WTC11 (cell line): ENCODE results near the gene LANCL2. TPM values are rescaled to one million over a fixed set of nuclear protein-coding genes. Genes with fewer than 3 reads are reported as not detected.

Experiments used
- ATAC-seq: fragments of 200-7000 bp; cut with Tn5 transposase; 2 replicates; pipeline ENCODE4 v1.10.0; 2021; ENCODE audit warnings: mild to moderate bottlenecking, moderate library complexity
- CTCF ChIA-PET: fragments of 300-600 bp; sonication (Branson Sonifier 250); formaldehyde crosslinking; loops from one replicate; lab custom pipeline; 2021; ENCODE audit warnings: antibody characterized with exemption; lab: Charles Lee
- POLR2A ChIA-PET: fragments of 350-600 bp; sonication (Branson Sonifier 250); formaldehyde crosslinking; loops from one replicate; lab custom pipeline; 2021; ENCODE audit warnings: antibody characterized with exemption; lab: Charles Lee
- DNase-seq: peaks from one replicate; pipeline ENCODE4 v3.0.0; 2021; ENCODE audit warnings: low spot score
- H3K27ac Mint-ChIP-seq: 2 replicates; pipeline ENCODE4 v1.8.0; 2021; ENCODE audit warnings: mixed read lengths
- H3K27me3 Mint-ChIP-seq: 2 replicates; pipeline ENCODE4 v1.8.0; 2021; ENCODE audit warnings: low read depth, mild to moderate bottlenecking, moderate library complexity, mixed read lengths
- H3K36me3 Mint-ChIP-seq: 2 replicates; pipeline ENCODE4 v1.8.0; 2021; ENCODE audit warnings: mixed read lengths
- H3K4me1 Mint-ChIP-seq: 2 replicates; pipeline ENCODE4 v1.8.0; 2022; ENCODE audit warnings: mixed read lengths
- H3K4me3 Mint-ChIP-seq: 2 replicates; pipeline ENCODE4 v1.8.0; 2021; ENCODE audit warnings: mild to moderate bottlenecking, moderate library complexity, mixed read lengths
- H3K9me3 Mint-ChIP-seq: 2 replicates; pipeline ENCODE4 v1.8.0; 2021; ENCODE audit warnings: mixed read lengths
- CREB1 ChIP-seq: sonication (generic); formaldehyde crosslinking; IDR thresholded peaks from 2 replicates; pipeline ENCODE4 v1.8.0; 2023; ENCODE audit warnings: mild to moderate bottlenecking, missing genetic modification reagents
- ETV6 ChIP-seq: sonication (generic); formaldehyde crosslinking; IDR thresholded peaks from 2 replicates; pipeline ENCODE4 v1.8.1; 2022; ENCODE audit warnings: mild to moderate bottlenecking, missing genetic modification reagents
- FOXK1 ChIP-seq: sonication (generic); formaldehyde crosslinking; IDR thresholded peaks from 2 replicates; pipeline ENCODE4 v1.8.0; 2022; ENCODE audit warnings: mild to moderate bottlenecking, moderate library complexity, missing genetic modification reagents
- GTF2I ChIP-seq: fragments of 250-450 bp; sonication (Bioruptor Pico); conservative IDR thresholded peaks from 2 replicates; pipeline ENCODE4 v1.4.0; 2021; ENCODE audit warnings: mild to moderate bottlenecking
- HMGA2 ChIP-seq: fragments of 250-450 bp; sonication (Bioruptor Pico); IDR thresholded peaks from 2 replicates; pipeline ENCODE4 v1.4.0; 2021; ENCODE audit warnings: mild to moderate bottlenecking, moderate library complexity
- MXD4 ChIP-seq: fragments of 250-450 bp; sonication (Bioruptor Pico); IDR thresholded peaks from 2 replicates; pipeline ENCODE4 v1.8.0; 2021; ENCODE audit warnings: mild to moderate bottlenecking, moderate library complexity, borderline replicate concordance
- MYBL2 ChIP-seq: sonication (generic); formaldehyde crosslinking; IDR thresholded peaks from 2 replicates; pipeline ENCODE4 v1.8.1; 2023; ENCODE audit warnings: mild to moderate bottlenecking, moderate library complexity, missing genetic modification reagents
- NFYB ChIP-seq: sonication (generic); formaldehyde crosslinking; conservative IDR thresholded peaks from 2 replicates; pipeline ENCODE4 v1.8.0; 2022; ENCODE audit warnings: low read depth, missing genetic modification reagents
- NR2C2 ChIP-seq: sonication (generic); formaldehyde crosslinking; IDR thresholded peaks from 2 replicates; pipeline ENCODE4 v1.8.0; 2022; ENCODE audit warnings: mild to moderate bottlenecking, missing genetic modification reagents
- RELA ChIP-seq: sonication (generic); formaldehyde crosslinking; IDR thresholded peaks from 2 replicates; pipeline ENCODE4 v1.8.1; 2022; ENCODE audit warnings: missing genetic modification reagents, mild to moderate bottlenecking, borderline replicate concordance
- SOX15 ChIP-seq: fragments of 250-450 bp; sonication (Bioruptor Pico); IDR thresholded peaks from 2 replicates; pipeline ENCODE4 v1.9.0; 2021; ENCODE audit warnings: mild to moderate bottlenecking
- TCF7 ChIP-seq: sonication (generic); formaldehyde crosslinking; IDR thresholded peaks from 2 replicates; pipeline ENCODE4 v1.8.0; 2022; ENCODE audit warnings: mild to moderate bottlenecking, low read depth, missing genetic modification reagents, moderate library complexity
- TEAD1 ChIP-seq: sonication (generic); formaldehyde crosslinking; IDR thresholded peaks from 2 replicates; pipeline ENCODE4 v1.8.0; 2022; ENCODE audit warnings: mild to moderate bottlenecking, missing genetic modification reagents
- ZNF396 ChIP-seq: fragments of 250-450 bp; sonication (Bioruptor Pico); IDR thresholded peaks from 2 replicates; pipeline ENCODE4 v1.8.0; 2021; ENCODE audit warnings: mild to moderate bottlenecking, moderate library complexity, borderline replicate concordance
- total RNA-seq: library from RNA; stranded (reverse); gene quantifications from 3 replicates; pipeline ENCODE4 v1.2.3, GENCODE V29; 2021
- TF ChIP-seq, protein P1 (sequence below): sonication (generic); formaldehyde crosslinking; IDR thresholded peaks from 2 replicates; pipeline ENCODE4 v1.8.1; 2022; ENCODE audit warnings: low read depth, missing genetic modification reagents, borderline replicate concordance
- TF ChIP-seq, protein P2 (sequence below): fragments of 250-450 bp; sonication (Bioruptor Pico); IDR thresholded peaks from 2 replicates; pipeline ENCODE4 v1.9.0; 2021; ENCODE audit warnings: mild to moderate bottlenecking
- TF ChIP-seq, protein P3 (sequence below): fragments of 250-450 bp; sonication (Bioruptor Pico); IDR thresholded peaks from 2 replicates; pipeline ENCODE4 v1.8.0; 2021; ENCODE audit warnings: mild to moderate bottlenecking
- TF ChIP-seq, protein P4 (sequence below): sonication (generic); formaldehyde crosslinking; IDR thresholded peaks from 2 replicates; pipeline ENCODE4 v1.8.1; 2023; ENCODE audit warnings: mild to moderate bottlenecking, missing genetic modification reagents, moderate library complexity
- TF ChIP-seq, protein P5 (sequence below): fragments of 250-450 bp; sonication (Bioruptor Pico); IDR thresholded peaks from 2 replicates; pipeline ENCODE4 v1.9.0; 2021; ENCODE audit warnings: mild to moderate bottlenecking
- TF ChIP-seq, protein P6 (sequence below): sonication (generic); formaldehyde crosslinking; IDR thresholded peaks from 2 replicates; pipeline ENCODE4 v1.8.1; 2023; ENCODE audit warnings: mild to moderate bottlenecking, missing genetic modification reagents, borderline replicate concordance

LANCL2 gene
- total RNA-seq, 1 experiment from 2014 or later = 13.2 TPM

DNA sequence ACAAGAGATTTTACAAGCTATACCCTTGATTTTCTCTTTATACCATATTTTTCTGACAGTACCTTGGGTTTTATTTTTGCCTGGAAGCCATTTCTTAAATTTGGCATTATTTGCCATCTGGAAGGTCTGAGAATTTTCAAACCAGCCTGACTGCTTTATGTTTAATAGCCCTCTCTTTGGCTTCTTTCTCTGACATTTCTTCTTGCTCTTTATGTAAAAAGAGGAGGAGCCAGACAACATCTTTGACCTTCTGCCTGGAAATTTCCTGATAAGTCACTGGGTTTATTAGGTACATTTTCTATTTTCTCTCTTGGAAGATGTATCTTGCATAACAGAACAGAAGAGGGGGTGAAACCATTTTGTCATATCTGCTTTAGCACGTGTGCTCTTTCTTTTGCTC, 79.6 kb downstream of the LANCL2 start:
- CTCF ChIA-PET = no interaction called here
- DNase-seq (no peak), ATAC-seq (no peak)

DNA sequence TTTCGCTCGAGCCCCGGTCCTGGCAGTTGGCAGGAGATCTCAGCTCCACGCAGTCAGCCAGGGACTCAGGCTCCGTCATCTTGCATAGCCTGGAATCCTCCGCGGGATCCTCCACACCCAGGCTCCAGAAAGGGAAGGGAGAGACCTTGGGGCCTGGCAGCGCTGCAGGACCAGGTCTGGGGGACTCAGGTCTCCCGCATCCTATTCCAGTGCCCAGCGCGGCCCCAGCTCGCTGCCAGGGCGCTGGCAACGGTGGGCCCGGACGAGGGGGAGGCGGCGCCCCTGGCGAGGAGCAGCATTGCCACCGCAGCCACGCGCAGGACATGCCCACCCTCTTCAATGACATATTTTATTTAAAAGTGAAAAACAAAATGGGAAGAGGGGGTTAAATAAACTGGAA, 83.4 kb downstream of the LANCL2 start:
- H3K36me3 Mint-ChIP-seq = no peaks in the 10 kb centered on the region
- H3K27me3 Mint-ChIP-seq = no peaks in the 10 kb centered on the region; the same call in 1 of the 2 replicates
- H3K4me1 Mint-ChIP-seq = no peaks in the 10 kb centered on the region
- DNase-seq (no peak), ATAC-seq (no peak)
- H3K27ac Mint-ChIP-seq = no peak overlapping the region
- no peak overlapping the region for H3K4me3 Mint-ChIP-seq
- H3K9me3 Mint-ChIP-seq = no peaks in the 10 kb centered on the region
- TF ChIP-seq, protein P1, sequence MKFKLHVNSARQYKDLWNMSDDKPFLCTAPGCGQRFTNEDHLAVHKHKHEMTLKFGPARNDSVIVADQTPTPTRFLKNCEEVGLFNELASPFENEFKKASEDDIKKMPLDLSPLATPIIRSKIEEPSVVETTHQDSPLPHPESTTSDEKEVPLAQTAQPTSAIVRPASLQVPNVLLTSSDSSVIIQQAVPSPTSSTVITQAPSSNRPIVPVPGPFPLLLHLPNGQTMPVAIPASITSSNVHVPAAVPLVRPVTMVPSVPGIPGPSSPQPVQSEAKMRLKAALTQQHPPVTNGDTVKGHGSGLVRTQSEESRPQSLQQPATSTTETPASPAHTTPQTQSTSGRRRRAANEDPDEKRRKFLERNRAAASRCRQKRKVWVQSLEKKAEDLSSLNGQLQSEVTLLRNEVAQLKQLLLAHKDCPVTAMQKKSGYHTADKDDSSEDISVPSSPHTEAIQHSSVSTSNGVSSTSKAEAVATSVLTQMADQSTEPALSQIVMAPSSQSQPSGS (CRISPR knock-in tag) = no peak
- TF ChIP-seq TCF7 (CRISPR knock-in tag) (no peak), HMGA2 (CRISPR knock-in tag) (no peak), MXD4 (CRISPR knock-in tag) (no peak), TEAD1 (CRISPR knock-in tag) (no peak), NFYB (no peak), SOX15 (no peak)
- TF ChIP-seq, protein P2, sequence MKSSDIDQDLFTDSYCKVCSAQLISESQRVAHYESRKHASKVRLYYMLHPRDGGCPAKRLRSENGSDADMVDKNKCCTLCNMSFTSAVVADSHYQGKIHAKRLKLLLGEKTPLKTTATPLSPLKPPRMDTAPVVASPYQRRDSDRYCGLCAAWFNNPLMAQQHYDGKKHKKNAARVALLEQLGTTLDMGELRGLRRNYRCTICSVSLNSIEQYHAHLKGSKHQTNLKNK (CRISPR knock-in tag) = no peak
- TF ChIP-seq, protein P3, sequence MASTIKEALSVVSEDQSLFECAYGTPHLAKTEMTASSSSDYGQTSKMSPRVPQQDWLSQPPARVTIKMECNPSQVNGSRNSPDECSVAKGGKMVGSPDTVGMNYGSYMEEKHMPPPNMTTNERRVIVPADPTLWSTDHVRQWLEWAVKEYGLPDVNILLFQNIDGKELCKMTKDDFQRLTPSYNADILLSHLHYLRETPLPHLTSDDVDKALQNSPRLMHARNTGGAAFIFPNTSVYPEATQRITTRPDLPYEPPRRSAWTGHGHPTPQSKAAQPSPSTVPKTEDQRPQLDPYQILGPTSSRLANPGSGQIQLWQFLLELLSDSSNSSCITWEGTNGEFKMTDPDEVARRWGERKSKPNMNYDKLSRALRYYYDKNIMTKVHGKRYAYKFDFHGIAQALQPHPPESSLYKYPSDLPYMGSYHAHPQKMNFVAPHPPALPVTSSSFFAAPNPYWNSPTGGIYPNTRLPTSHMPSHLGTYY = no peak
- POLR2A ChIA-PET = no interaction called here
- CTCF ChIA-PET = no interaction called here

More for the DNA sequence above, 79.6 kb downstream of the LANCL2 start:
- POLR2A ChIA-PET = no interaction called here
- no peaks in the 10 kb centered on the region for H3K4me1 Mint-ChIP-seq
- no peak overlapping the region for H3K27ac Mint-ChIP-seq
- TF ChIP-seq NFYB = no peak
- TF ChIP-seq, protein P4, sequence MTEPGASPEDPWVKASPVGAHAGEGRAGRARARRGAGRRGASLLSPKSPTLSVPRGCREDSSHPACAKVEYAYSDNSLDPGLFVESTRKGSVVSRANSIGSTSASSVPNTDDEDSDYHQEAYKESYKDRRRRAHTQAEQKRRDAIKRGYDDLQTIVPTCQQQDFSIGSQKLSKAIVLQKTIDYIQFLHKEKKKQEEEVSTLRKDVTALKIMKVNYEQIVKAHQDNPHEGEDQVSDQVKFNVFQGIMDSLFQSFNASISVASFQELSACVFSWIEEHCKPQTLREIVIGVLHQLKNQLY (CRISPR knock-in tag) = no peak
- TF ChIP-seq ZNF396 (CRISPR knock-in tag) = no peak
- TF ChIP-seq GTF2I (CRISPR knock-in tag) = no peak
- TF ChIP-seq, protein P5, sequence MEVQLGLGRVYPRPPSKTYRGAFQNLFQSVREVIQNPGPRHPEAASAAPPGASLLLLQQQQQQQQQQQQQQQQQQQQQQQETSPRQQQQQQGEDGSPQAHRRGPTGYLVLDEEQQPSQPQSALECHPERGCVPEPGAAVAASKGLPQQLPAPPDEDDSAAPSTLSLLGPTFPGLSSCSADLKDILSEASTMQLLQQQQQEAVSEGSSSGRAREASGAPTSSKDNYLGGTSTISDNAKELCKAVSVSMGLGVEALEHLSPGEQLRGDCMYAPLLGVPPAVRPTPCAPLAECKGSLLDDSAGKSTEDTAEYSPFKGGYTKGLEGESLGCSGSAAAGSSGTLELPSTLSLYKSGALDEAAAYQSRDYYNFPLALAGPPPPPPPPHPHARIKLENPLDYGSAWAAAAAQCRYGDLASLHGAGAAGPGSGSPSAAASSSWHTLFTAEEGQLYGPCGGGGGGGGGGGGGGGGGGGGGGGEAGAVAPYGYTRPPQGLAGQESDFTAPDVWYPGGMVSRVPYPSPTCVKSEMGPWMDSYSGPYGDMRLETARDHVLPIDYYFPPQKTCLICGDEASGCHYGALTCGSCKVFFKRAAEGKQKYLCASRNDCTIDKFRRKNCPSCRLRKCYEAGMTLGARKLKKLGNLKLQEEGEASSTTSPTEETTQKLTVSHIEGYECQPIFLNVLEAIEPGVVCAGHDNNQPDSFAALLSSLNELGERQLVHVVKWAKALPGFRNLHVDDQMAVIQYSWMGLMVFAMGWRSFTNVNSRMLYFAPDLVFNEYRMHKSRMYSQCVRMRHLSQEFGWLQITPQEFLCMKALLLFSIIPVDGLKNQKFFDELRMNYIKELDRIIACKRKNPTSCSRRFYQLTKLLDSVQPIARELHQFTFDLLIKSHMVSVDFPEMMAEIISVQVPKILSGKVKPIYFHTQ (CRISPR knock-in tag) = no peak
- TF ChIP-seq ETV6 (CRISPR knock-in tag) = no peak
- TF ChIP-seq, protein P6, sequence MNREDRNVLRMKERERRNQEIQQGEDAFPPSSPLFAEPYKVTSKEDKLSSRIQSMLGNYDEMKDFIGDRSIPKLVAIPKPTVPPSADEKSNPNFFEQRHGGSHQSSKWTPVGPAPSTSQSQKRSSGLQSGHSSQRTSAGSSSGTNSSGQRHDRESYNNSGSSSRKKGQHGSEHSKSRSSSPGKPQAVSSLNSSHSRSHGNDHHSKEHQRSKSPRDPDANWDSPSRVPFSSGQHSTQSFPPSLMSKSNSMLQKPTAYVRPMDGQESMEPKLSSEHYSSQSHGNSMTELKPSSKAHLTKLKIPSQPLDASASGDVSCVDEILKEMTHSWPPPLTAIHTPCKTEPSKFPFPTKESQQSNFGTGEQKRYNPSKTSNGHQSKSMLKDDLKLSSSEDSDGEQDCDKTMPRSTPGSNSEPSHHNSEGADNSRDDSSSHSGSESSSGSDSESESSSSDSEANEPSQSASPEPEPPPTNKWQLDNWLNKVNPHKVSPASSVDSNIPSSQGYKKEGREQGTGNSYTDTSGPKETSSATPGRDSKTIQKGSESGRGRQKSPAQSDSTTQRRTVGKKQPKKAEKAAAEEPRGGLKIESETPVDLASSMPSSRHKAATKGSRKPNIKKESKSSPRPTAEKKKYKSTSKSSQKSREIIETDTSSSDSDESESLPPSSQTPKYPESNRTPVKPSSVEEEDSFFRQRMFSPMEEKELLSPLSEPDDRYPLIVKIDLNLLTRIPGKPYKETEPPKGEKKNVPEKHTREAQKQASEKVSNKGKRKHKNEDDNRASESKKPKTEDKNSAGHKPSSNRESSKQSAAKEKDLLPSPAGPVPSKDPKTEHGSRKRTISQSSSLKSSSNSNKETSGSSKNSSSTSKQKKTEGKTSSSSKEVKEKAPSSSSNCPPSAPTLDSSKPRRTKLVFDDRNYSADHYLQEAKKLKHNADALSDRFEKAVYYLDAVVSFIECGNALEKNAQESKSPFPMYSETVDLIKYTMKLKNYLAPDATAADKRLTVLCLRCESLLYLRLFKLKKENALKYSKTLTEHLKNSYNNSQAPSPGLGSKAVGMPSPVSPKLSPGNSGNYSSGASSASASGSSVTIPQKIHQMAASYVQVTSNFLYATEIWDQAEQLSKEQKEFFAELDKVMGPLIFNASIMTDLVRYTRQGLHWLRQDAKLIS = no peak
- TF ChIP-seq RELA (CRISPR knock-in tag) = no peak
- TF ChIP-seq MYBL2 = no peak
- TF ChIP-seq FOXK1 = no peak
- TF ChIP-seq CREB1 = no peak
- TF ChIP-seq NR2C2 (CRISPR knock-in tag) = no peak
- H3K9me3 Mint-ChIP-seq = no peaks in the 10 kb centered on the region
- H3K4me3 Mint-ChIP-seq = no peak overlapping the region
- no peaks in the 10 kb centered on the region for H3K36me3 Mint-ChIP-seq
- no peaks in the 10 kb centered on the region; the same call in 1 of the 2 replicates for H3K27me3 Mint-ChIP-seq
